Stimulated activated CD4-positive, alpha-beta T cell treated with anti-CD3 and anti-CD28 coated beads, Interleukin-1b, Interleukin-23, amount 100 ng/mL, for 48 hours (primary cell): ENCODE results near the gene ACAT1.
"Not testable (repeated sequence)": the region's sequence is repeated elsewhere in the genome, so short reads cannot be mapped to it uniquely, and the experiment has no call there.

ENCODE experiments used
- DNase-seq: peaks from one replicate; pipeline ENCODE4 v3.0.0-alpha.2; 2020

The ACAT1 gene

GRCh38 chr11:108121274-108122155 lies at the start of gene ACAT1:
TSS of gene ACAT1 (plus strand) at chr11:108121567. CDS start at chr11:108121607, 40 bp downstream.
- DNase-seq = peak; percentile 95

- no peak for DNase-seq
Measured at GRCh38 chr11:108084811-108085210, 36.6 kb upstream of the ACAT1 start.

- DNase-seq = no peak
Measured at GRCh38 chr11:108085672-108086071, 35.7 kb upstream of the ACAT1 start.

GRCh38 chr11:108092134-108092533 lies 29.2 kb upstream of the ACAT1 start:
- DNase-seq = no peak

- no peak for DNase-seq
Measured at GRCh38 chr11:108093128-108093904, 28.1 kb upstream of the ACAT1 start.

- DNase-seq = no peak
Measured at GRCh38 chr11:108097179-108097578, 24.2 kb upstream of the ACAT1 start.

- DNase-seq = no peak
Measured at GRCh38 chr11:108101090-108101775, 20.1 kb upstream of the ACAT1 start.

- DNase-seq = no peak
Measured at GRCh38 chr11:108111126-108111525, 10.2 kb upstream of the ACAT1 start.

GRCh38 chr11:108112057-108112456 lies 9.3 kb upstream of the ACAT1 start:
- DNase-seq = no peak

GRCh38 chr11:108115500-108116140 lies 5.7 kb upstream of the ACAT1 start:
- no peak for DNase-seq

GRCh38 chr11:108117746-108118371 lies 3.5 kb upstream of the ACAT1 start:
- no peak for DNase-seq

- DNase-seq = not testable (repeated sequence)
Measured at GRCh38 chr11:108120936-108121273, 462 bp upstream of the ACAT1 start.

- no peak for DNase-seq
Measured at GRCh38 chr11:108122166-108122628, 830 bp downstream of the ACAT1 start.

- DNase-seq = no peak
Measured at GRCh38 chr11:108125096-108125495, 3.7 kb downstream of the ACAT1 start.

- DNase-seq = no peak
Measured at GRCh38 chr11:108128772-108129171, 7.4 kb downstream of the ACAT1 start.

- no peak for DNase-seq
Measured at GRCh38 chr11:108131993-108132392, 10.6 kb downstream of the ACAT1 start.

GRCh38 chr11:108132993-108133538 lies 11.7 kb downstream of the ACAT1 start:
- DNase-seq = not testable (repeated sequence)

GRCh38 chr11:108135845-108136544 lies 14.6 kb downstream of the ACAT1 start:
- DNase-seq = peak; percentile 38

- no peak for DNase-seq
Measured at GRCh38 chr11:108137212-108137611, 15.8 kb downstream of the ACAT1 start.

- DNase-seq = no peak
Measured at GRCh38 chr11:108142304-108142703, 20.9 kb downstream of the ACAT1 start.

GRCh38 chr11:108144615-108145014 lies 23.2 kb downstream of the ACAT1 start:
- no peak for DNase-seq
